Cardiac fibroblast (primary cell): ENCODE measurements around the gene NEUROD1.

ENCODE experiments used
- DNase-seq, 2 donors: peaks; one replicate each; pipeline versions ENCODE4 v3.0.0 to v3.0.0-alpha.2; 2010; ENCODE audit warnings: low read depth in 2 of 2
- H3K4me3 ChIP-seq, 2 donors: replicated peaks in 1 of 2; 1 replicate in 1 of 2; 2 replicates in 1 of 2; pipeline ENCODE4 v1.5.1; 2011; ENCODE audit warnings: low read depth in 2 of 2, low read length in 2 of 2, mild to moderate bottlenecking in 2 of 2, moderate library complexity in 1 of 2
- TF ChIP-seq, protein P1 (sequence below): IDR thresholded peaks from one replicate; pipeline ENCODE4 v1.5.1; 2011; ENCODE audit warnings: low read depth, mild to moderate bottlenecking, low read length, inconsistent platforms

Gene NEUROD1

DNA sequence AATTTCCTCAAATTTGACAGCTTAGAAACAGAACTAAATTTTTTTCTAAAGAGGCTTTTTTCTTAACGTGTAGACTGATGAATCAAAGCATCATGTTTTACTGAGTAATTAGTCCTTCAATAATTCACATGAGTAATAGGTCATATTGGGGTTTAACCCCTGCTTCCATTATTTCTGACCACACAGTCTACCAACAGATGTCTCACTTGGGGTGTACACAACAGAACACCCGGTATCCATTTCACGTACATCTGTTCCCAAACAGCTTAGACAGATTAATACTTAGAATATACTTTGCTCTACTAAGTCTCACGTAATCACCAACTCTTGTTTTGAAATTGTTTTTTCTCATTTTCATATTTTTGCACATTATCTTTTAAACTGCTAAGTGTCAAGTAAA, 38.2 kb downstream of the NEUROD1 start:
- DNase-seq, result no peak
- no peak overlapping the region for H3K4me3 ChIP-seq
- TF ChIP-seq, protein P1, sequence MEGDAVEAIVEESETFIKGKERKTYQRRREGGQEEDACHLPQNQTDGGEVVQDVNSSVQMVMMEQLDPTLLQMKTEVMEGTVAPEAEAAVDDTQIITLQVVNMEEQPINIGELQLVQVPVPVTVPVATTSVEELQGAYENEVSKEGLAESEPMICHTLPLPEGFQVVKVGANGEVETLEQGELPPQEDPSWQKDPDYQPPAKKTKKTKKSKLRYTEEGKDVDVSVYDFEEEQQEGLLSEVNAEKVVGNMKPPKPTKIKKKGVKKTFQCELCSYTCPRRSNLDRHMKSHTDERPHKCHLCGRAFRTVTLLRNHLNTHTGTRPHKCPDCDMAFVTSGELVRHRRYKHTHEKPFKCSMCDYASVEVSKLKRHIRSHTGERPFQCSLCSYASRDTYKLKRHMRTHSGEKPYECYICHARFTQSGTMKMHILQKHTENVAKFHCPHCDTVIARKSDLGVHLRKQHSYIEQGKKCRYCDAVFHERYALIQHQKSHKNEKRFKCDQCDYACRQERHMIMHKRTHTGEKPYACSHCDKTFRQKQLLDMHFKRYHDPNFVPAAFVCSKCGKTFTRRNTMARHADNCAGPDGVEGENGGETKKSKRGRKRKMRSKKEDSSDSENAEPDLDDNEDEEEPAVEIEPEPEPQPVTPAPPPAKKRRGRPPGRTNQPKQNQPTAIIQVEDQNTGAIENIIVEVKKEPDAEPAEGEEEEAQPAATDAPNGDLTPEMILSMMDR, result no peak

DNA sequence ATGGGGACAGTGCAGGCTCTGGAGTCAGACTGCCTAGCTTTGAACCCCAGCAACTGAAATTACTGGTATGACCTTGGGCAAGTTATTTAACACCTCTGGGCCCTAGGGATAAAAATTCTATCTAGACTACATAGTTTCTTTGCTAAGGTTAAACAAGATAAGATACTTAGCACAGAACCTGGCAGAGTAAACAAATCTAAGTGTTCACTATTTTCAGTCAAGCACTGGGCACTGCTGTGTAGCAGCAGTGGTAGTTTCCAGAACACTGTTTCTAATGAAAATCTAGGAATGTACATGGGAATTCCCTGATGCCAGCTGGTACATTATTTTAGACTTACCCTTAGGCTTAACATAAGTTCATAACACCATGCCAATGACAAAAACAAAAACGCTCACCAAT, 40.6 kb downstream of the NEUROD1 start:
- TF ChIP-seq, protein P1, result no peak
- no peak overlapping the region for H3K4me3 ChIP-seq
- DNase-seq, result no peak

DNA sequence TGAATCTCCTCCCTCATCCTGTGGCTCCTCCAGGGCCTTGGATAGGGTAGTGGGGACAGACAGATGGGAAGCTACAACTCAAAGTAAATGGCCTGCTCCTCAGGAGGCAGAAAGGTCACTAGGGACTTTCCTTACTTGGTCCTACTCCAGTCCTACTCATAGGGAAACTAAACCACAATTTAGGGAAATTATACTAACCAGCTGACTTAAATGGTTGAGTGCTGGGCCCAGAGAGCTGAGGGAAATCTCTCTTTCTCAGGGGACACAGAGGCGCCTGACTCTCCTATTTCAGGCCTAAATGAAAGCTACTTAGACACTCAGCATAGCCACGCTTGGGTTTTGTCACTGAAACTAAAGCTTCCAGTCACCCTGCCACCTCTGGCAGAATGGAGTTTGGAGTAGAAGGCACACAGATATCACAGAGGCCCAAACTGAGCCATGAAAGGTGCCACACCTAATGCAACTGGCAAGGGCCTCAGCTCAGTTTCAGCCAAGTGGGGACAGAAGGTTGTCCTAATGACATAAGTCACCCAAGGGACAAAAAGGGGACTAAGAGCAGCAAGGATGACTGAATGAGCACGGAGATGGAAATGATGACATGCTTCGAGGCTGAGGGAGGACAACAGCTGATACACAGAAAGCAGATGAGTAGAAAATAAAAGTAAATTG, 47.5 kb downstream of the NEUROD1 start:
- TF ChIP-seq, protein P1, result no peak
- H3K4me3 ChIP-seq, result no peak overlapping the region
- no peak for DNase-seq

DNA sequence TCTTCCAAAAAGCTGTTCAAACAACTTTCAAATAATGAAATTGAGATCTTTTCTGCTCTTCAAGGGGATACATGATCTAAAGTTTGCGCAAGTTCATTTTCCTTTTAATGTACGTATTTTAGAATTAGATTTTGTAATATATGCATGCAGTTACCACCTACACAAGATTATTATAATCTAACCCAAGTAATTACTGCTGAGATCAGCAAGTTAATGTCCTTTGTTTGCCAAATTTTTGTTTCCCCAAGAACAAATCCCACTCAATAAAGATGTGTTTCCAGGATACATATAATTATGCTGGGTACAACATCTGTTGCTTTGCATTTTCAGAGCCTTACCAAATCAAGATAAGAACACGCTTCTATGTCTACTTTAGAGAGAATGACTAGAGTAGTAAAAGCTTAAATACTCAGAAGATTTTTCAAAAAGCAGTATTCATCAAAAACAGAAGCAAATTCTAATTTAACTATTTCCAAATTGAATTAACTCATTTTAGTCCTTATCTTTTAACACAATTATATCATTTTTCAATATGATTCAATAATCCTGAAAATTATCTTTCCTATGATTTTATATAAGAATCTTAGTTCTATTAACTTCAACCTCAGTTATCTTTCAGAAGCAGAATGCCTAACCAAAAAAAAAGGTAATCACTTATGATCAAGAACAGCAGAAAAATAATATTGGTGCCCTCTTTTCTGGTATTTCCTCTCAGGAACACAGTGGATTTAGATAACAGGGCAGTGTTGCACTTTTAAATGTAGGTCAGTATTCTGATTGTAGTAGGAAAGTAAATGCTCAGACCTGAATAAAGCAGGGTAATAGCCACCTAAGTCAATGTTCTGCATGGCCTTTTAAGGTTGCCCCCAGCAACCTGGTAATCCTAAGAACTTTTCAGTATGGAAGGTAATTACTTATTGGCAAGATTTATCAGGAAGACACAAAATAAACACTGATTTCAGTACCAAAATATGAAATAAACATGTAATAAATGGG, 51.4 kb downstream of the NEUROD1 start:
- H3K4me3 ChIP-seq, result no peak overlapping the region
- TF ChIP-seq, protein P1, result no peak
- no peak for DNase-seq

DNA sequence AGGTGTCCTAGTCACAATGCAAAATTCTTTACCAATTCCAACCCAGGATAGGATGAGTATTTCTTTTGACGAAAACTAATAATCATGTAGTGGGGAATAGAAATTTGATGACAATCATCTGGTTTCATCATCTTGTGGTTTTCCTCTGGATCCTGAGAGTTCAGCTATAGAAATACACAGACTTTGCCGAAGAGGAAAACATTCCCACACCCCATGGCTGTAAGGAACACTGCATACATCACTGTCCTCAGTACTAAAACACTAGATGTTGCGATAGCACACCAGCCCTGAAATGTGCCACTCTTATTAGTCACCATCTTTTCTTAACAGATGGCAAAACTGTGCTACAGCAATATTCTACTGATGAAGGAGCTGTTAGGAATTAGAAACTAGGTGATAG, 52.8 kb downstream of the NEUROD1 start:
- H3K4me3 ChIP-seq, result no peak overlapping the region
- TF ChIP-seq, protein P1, result no peak
- peak; percentile 6 to 19 for DNase-seq

DNA sequence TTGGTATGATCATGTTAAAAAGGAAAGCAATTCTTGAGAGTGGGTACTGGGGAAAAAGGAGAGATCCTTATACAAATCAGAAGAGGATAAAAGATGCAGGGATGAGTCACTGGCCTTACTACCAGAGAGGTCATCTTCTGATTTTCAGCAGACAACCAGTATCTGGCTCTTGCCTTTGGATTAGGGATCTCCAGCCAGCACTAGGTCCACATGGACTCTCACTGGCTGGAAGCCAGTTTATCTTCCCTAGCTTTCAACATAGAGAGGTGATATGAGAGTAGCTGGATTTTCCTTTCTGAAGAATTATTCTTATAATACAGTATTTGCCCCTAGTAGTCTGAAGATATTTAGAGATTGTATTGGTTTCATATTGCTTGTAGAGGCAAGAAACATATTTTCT, 53.6 kb downstream of the NEUROD1 start:
- no peak overlapping the region for H3K4me3 ChIP-seq
- DNase-seq, result no peak
- TF ChIP-seq, protein P1, result no peak
